ENCODE data around the gene PARVA.

DNA sequence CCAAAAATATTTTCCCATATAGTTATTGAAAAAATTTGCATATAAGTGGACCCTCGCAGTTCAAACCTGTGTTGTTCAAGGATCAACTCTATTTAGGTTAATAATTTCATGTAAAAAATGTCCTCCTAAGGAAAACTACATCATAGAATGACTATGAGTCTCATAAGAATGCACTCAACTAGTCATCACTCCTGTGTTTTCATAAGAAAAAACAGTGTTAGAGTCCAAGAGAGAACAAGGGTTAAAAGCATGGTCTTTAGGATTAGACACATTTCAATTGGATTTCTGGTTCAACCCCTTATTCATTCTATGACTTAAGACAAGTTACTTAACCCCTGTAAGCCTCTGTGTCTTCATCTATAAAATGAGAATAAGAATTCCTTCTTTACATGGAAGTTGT is 5.1 kb downstream of the PARVA start:
- TF ChIP-seq, protein P1, sequence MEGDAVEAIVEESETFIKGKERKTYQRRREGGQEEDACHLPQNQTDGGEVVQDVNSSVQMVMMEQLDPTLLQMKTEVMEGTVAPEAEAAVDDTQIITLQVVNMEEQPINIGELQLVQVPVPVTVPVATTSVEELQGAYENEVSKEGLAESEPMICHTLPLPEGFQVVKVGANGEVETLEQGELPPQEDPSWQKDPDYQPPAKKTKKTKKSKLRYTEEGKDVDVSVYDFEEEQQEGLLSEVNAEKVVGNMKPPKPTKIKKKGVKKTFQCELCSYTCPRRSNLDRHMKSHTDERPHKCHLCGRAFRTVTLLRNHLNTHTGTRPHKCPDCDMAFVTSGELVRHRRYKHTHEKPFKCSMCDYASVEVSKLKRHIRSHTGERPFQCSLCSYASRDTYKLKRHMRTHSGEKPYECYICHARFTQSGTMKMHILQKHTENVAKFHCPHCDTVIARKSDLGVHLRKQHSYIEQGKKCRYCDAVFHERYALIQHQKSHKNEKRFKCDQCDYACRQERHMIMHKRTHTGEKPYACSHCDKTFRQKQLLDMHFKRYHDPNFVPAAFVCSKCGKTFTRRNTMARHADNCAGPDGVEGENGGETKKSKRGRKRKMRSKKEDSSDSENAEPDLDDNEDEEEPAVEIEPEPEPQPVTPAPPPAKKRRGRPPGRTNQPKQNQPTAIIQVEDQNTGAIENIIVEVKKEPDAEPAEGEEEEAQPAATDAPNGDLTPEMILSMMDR (IDR thresholded peaks at IDR 0.05; ENCODE audit: low read depth, low read length, poor library complexity, severe bottlenecking): no peak
- TF ChIP-seq EZH2phosphoT487 (IDR thresholded peaks at IDR 0.05; ENCODE audit: borderline replicate concordance, low read length): no peak
